ENCODE measurements around the gene PMEPA1.

The PMEPA1 gene

DNA sequence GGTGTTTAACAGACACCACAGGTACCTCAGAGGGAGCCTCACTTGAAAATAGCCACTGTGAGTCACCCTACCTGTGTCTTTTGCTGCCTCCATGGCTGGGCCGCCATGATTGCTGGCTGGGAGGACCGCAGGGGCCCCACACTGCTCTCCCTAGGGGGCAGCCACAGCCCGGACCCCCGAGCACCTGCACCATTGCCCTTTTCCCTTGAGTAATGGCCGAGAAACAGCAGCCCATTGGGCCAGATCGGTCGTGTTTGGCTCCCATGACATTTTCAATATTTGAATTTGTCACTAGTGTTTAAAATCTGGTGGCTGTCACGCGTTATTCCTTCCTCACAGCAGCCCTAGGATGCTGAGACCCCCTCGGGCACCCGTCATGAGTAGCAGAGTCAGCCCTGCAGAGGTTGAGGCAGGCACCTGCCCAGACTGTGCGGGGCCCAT lies 96.3 kb downstream of the PMEPA1 start:
- H3K4me1 ChIP-seq (ENCODE audit: control insufficient read depth in 2 of 2, insufficient read depth in 2 of 2, low read length in 2 of 2) = peaks cover 5 to 16% of the 10 kb centered on the region in 2 donors
- H3K9me3 ChIP-seq (ENCODE audit: control insufficient read depth in 2 of 2, low read length in 2 of 2) = no peaks in the 10 kb centered on the region
- H3K36me3 ChIP-seq (ENCODE audit: control insufficient read depth in 2 of 2, insufficient read depth in 2 of 2, low read length in 2 of 2) = peaks cover 0 to 5% of the 10 kb centered on the region in 2 donors
- no peak overlapping the region for H3K27ac ChIP-seq (ENCODE audit: low read depth in 2 of 2, low read length in 2 of 2)
- no peak overlapping the region for H3K9ac ChIP-seq (ENCODE audit: low read depth in 1 of 2, low read length in 2 of 2)
- H3K27me3 ChIP-seq (ENCODE audit: control insufficient read depth in 2 of 2, insufficient read depth in 2 of 2, low read length in 2 of 2) = no peaks in the 10 kb centered on the region
- H3K4me3 ChIP-seq (ENCODE audit: low read length in 2 of 2) = no peak overlapping the region

GRCh38 chr20:57612916-57613315 lies 96.9 kb downstream of the PMEPA1 start:
- Histone ChIP-seq H3K4me3 (ENCODE audit: low read length in 2 of 2) (no peak overlapping the region), H3K9me3 (ENCODE audit: control insufficient read depth in 2 of 2, low read length in 2 of 2) (no peaks in the 10 kb centered on the region), H3K4me1 (ENCODE audit: control insufficient read depth in 2 of 2, insufficient read depth in 2 of 2, low read length in 2 of 2) (peaks cover under 1 to 11% of the 10 kb centered on the region in 2 donors), H3K36me3 (ENCODE audit: control insufficient read depth in 2 of 2, insufficient read depth in 2 of 2, low read length in 2 of 2) (peaks cover 0 to 5% of the 10 kb centered on the region in 2 donors), H3K27ac (ENCODE audit: low read depth in 2 of 2, low read length in 2 of 2) (no peak overlapping the region), H3K9ac (ENCODE audit: low read depth in 1 of 2, low read length in 2 of 2) (no peak overlapping the region), H3K27me3 (ENCODE audit: control insufficient read depth in 2 of 2, insufficient read depth in 2 of 2, low read length in 2 of 2) (no peaks in the 10 kb centered on the region)

DNA sequence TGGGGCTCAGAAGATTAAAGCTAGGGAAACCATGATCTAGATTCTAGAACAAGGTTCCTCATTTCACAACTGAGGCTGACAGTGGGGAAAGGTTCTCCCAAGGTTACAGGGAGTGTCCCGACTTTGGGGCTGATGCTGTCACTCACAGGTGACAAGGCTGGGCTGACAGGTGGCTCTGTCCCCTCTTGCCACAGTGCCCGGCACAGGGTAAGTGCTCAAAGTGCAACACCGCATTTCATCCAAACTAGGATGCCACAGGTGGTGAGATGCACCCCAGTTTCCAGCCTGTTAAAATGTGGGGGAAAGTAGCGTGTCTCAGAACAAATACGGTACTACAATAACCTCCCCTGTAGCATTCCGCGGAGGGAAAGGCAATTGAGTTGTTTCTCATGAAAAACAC lies 97.4 kb downstream of the PMEPA1 start:
- Histone ChIP-seq H3K27ac (ENCODE audit: low read depth in 2 of 2, low read length in 2 of 2) (no peak overlapping the region), H3K4me3 (ENCODE audit: low read length in 2 of 2) (no peak overlapping the region), H3K27me3 (ENCODE audit: control insufficient read depth in 2 of 2, insufficient read depth in 2 of 2, low read length in 2 of 2) (no peaks in the 10 kb centered on the region), H3K9me3 (ENCODE audit: control insufficient read depth in 2 of 2, low read length in 2 of 2) (no peaks in the 10 kb centered on the region), H3K9ac (ENCODE audit: low read depth in 1 of 2, low read length in 2 of 2) (no peak overlapping the region), H3K36me3 (ENCODE audit: control insufficient read depth in 2 of 2, insufficient read depth in 2 of 2, low read length in 2 of 2) (peaks cover 0 to 5% of the 10 kb centered on the region in 2 donors), H3K4me1 (ENCODE audit: control insufficient read depth in 2 of 2, insufficient read depth in 2 of 2, low read length in 2 of 2) (peaks cover 0 to 8% of the 10 kb centered on the region in 2 donors)

GRCh38 chr20:57611586-57612311 lies 98.1 kb downstream of the PMEPA1 start:
- peaks cover 0 to 5% of the 10 kb centered on the region in 2 donors for H3K36me3 ChIP-seq (ENCODE audit: control insufficient read depth in 2 of 2, insufficient read depth in 2 of 2, low read length in 2 of 2)
- H3K4me3 ChIP-seq (ENCODE audit: low read length in 2 of 2) = no peak overlapping the region
- H3K9me3 ChIP-seq (ENCODE audit: control insufficient read depth in 2 of 2, low read length in 2 of 2) = no peaks in the 10 kb centered on the region

GRCh38 chr20:57610261-57610952 lies 99.4 kb downstream of the PMEPA1 start:
- H3K27me3 ChIP-seq (ENCODE audit: control insufficient read depth in 2 of 2, insufficient read depth in 2 of 2, low read length in 2 of 2) = no peaks in the 10 kb centered on the region
- peaks cover 0 to 3% of the 10 kb centered on the region in 2 donors for H3K4me1 ChIP-seq (ENCODE audit: control insufficient read depth in 2 of 2, insufficient read depth in 2 of 2, low read length in 2 of 2)
- no peak overlapping the region for H3K27ac ChIP-seq (ENCODE audit: low read depth in 2 of 2, low read length in 2 of 2)
- no peak overlapping the region for H3K9ac ChIP-seq (ENCODE audit: low read depth in 1 of 2, low read length in 2 of 2)
- H3K36me3 ChIP-seq (ENCODE audit: control insufficient read depth in 2 of 2, insufficient read depth in 2 of 2, low read length in 2 of 2) = peaks cover 0 to 5% of the 10 kb centered on the region in 2 donors
- H3K9me3 ChIP-seq (ENCODE audit: control insufficient read depth in 2 of 2, low read length in 2 of 2) = no peaks in the 10 kb centered on the region
- H3K4me3 ChIP-seq (ENCODE audit: low read length in 2 of 2) = no peak overlapping the region

More at GRCh38 chr20:57611586-57612311, 98.1 kb downstream of the PMEPA1 start:
- Histone ChIP-seq H3K27ac (ENCODE audit: low read depth in 2 of 2, low read length in 2 of 2) (no peak overlapping the region), H3K27me3 (ENCODE audit: control insufficient read depth in 2 of 2, insufficient read depth in 2 of 2, low read length in 2 of 2) (no peaks in the 10 kb centered on the region), H3K4me1 (ENCODE audit: control insufficient read depth in 2 of 2, insufficient read depth in 2 of 2, low read length in 2 of 2) (peaks cover 0 to 3% of the 10 kb centered on the region in 2 donors), H3K9ac (ENCODE audit: low read depth in 1 of 2, low read length in 2 of 2) (no peak overlapping the region)

DNA sequence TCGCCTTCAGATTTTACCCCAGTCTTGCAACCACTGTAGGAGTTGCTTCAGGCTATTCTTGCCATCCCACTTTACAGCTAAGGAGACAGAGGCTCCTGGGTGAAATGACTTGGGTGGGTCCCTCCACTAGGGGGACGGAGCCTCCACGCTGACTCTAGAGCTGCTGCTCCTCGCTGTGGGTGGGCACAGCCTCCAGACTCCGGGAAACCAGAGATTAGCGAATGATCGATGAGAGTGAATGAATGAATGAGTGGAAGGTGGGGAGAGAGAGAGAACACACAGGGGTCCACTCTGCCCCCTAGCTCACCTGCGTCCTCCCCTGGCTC lies 100.0 kb downstream of the PMEPA1 start:
- Histone ChIP-seq H3K27me3 (ENCODE audit: control insufficient read depth in 2 of 2, insufficient read depth in 2 of 2, low read length in 2 of 2) (no peaks in the 10 kb centered on the region), H3K9ac (ENCODE audit: low read depth in 1 of 2, low read length in 2 of 2) (no peak overlapping the region), H3K4me1 (ENCODE audit: control insufficient read depth in 2 of 2, insufficient read depth in 2 of 2, low read length in 2 of 2) (peaks cover 0 to 9% of the 10 kb centered on the region in 2 donors), H3K4me3 (ENCODE audit: low read length in 2 of 2) (no peak overlapping the region), H3K36me3 (ENCODE audit: control insufficient read depth in 2 of 2, insufficient read depth in 2 of 2, low read length in 2 of 2) (peaks cover 0 to 5% of the 10 kb centered on the region in 2 donors), H3K27ac (ENCODE audit: low read depth in 2 of 2, low read length in 2 of 2) (no peak overlapping the region), H3K9me3 (ENCODE audit: control insufficient read depth in 2 of 2, low read length in 2 of 2) (no peaks in the 10 kb centered on the region)

GRCh38 chr20:57609086-57609841 lies 100.6 kb downstream of the PMEPA1 start:
- H3K4me1 ChIP-seq (ENCODE audit: control insufficient read depth in 2 of 2, insufficient read depth in 2 of 2, low read length in 2 of 2) = peaks cover 3 to 14% of the 10 kb centered on the region in 2 donors
- no peaks in the 10 kb centered on the region for H3K27me3 ChIP-seq (ENCODE audit: control insufficient read depth in 2 of 2, insufficient read depth in 2 of 2, low read length in 2 of 2)
- no peaks in the 10 kb centered on the region for H3K36me3 ChIP-seq (ENCODE audit: control insufficient read depth in 2 of 2, insufficient read depth in 2 of 2, low read length in 2 of 2)
- no peaks in the 10 kb centered on the region for H3K9me3 ChIP-seq (ENCODE audit: control insufficient read depth in 2 of 2, low read length in 2 of 2)
- no peak overlapping the region for H3K9ac ChIP-seq (ENCODE audit: low read depth in 1 of 2, low read length in 2 of 2)
- no peak overlapping the region for H3K4me3 ChIP-seq (ENCODE audit: low read length in 2 of 2)
- H3K27ac ChIP-seq (ENCODE audit: low read depth in 2 of 2, low read length in 2 of 2) = no peak overlapping the region

GRCh38 chr20:57608516-57608915 lies 101.3 kb downstream of the PMEPA1 start:
- H3K27ac ChIP-seq (ENCODE audit: low read depth in 2 of 2, low read length in 2 of 2) = no peak overlapping the region
- no peaks in the 10 kb centered on the region for H3K9me3 ChIP-seq (ENCODE audit: control insufficient read depth in 2 of 2, low read length in 2 of 2)
- H3K9ac ChIP-seq (ENCODE audit: low read depth in 1 of 2, low read length in 2 of 2) = no peak overlapping the region
- H3K36me3 ChIP-seq (ENCODE audit: control insufficient read depth in 2 of 2, insufficient read depth in 2 of 2, low read length in 2 of 2) = no peaks in the 10 kb centered on the region
- H3K4me1 ChIP-seq (ENCODE audit: control insufficient read depth in 2 of 2, insufficient read depth in 2 of 2, low read length in 2 of 2) = peaks cover 3 to 15% of the 10 kb centered on the region in 2 donors
- no peaks in the 10 kb centered on the region for H3K27me3 ChIP-seq (ENCODE audit: control insufficient read depth in 2 of 2, insufficient read depth in 2 of 2, low read length in 2 of 2)
- no peak overlapping the region for H3K4me3 ChIP-seq (ENCODE audit: low read length in 2 of 2)

- H3K27ac ChIP-seq (ENCODE audit: low read depth in 2 of 2, low read length in 2 of 2) = no peak overlapping the region
- no peaks in the 10 kb centered on the region for H3K36me3 ChIP-seq (ENCODE audit: control insufficient read depth in 2 of 2, insufficient read depth in 2 of 2, low read length in 2 of 2)
- no peak overlapping the region for H3K9ac ChIP-seq (ENCODE audit: low read depth in 1 of 2, low read length in 2 of 2)
- H3K27me3 ChIP-seq (ENCODE audit: control insufficient read depth in 2 of 2, insufficient read depth in 2 of 2, low read length in 2 of 2) = no peaks in the 10 kb centered on the region
- peaks cover 3 to 15% of the 10 kb centered on the region in 2 donors for H3K4me1 ChIP-seq (ENCODE audit: control insufficient read depth in 2 of 2, insufficient read depth in 2 of 2, low read length in 2 of 2)
- H3K4me3 ChIP-seq (ENCODE audit: low read length in 2 of 2) = no peak overlapping the region
- no peaks in the 10 kb centered on the region for H3K9me3 ChIP-seq (ENCODE audit: control insufficient read depth in 2 of 2, low read length in 2 of 2)
Measured at GRCh38 chr20:57605878-57606277, 103.9 kb downstream of the PMEPA1 start.

- H3K4me1 ChIP-seq (ENCODE audit: control insufficient read depth in 2 of 2, insufficient read depth in 2 of 2, low read length in 2 of 2) = peaks cover 3 to 15% of the 10 kb centered on the region in 2 donors
- peak overlapping the region in 1 of 2 donors; percentile 23 for H3K9ac ChIP-seq (ENCODE audit: low read depth in 1 of 2, low read length in 2 of 2)
- H3K27ac ChIP-seq (ENCODE audit: low read depth in 2 of 2, low read length in 2 of 2) = peak overlapping the region; percentile 61 to 72
- H3K36me3 ChIP-seq (ENCODE audit: control insufficient read depth in 2 of 2, insufficient read depth in 2 of 2, low read length in 2 of 2) = no peaks in the 10 kb centered on the region
- peak overlapping the region; percentile 9 to 22 for H3K4me3 ChIP-seq (ENCODE audit: low read length in 2 of 2)
- H3K27me3 ChIP-seq (ENCODE audit: control insufficient read depth in 2 of 2, insufficient read depth in 2 of 2, low read length in 2 of 2) = no peaks in the 10 kb centered on the region
- H3K9me3 ChIP-seq (ENCODE audit: control insufficient read depth in 2 of 2, low read length in 2 of 2) = no peaks in the 10 kb centered on the region
Measured at GRCh38 chr20:57605045-57605444, 104.8 kb downstream of the PMEPA1 start.

All from mucosa of rectum (tissue), 2 donors.